MCF 10A (cell line): ENCODE data around the gene LRRK1. TPM values are rescaled to one million over a fixed set of nuclear protein-coding genes. Genes with fewer than 3 reads are reported as not detected.
A peak's percentile ranks its signal among the peaks of the same experiment; 100 is the strongest.

Experiments used
- BruUV-seq: library from RNA; stranded (reverse); fragments of 400-500 nt; replicated peaks from 2 replicates; lab custom pipeline; 2021; lab: Mats Ljungman, UMichigan
- CTCF ChIA-PET: fragments of 300-600 bp; sonication (Branson Sonifier 250); formaldehyde crosslinking; extraction: SDS; loops from one replicate; lab custom pipeline; 2021; ENCODE audit warnings: antibody characterized with exemption, inconsistent platforms; lab: Yijun Ruan, JAX
- POLR2A ChIA-PET: fragments of 300-600, 350-650 bp; sonication (Branson Sonifier 250); formaldehyde crosslinking; extraction: SDS; loops from one replicate; lab custom pipeline; 2020; ENCODE audit warnings: antibody characterized with exemption, inconsistent platforms; lab: Yijun Ruan, JAX
- DNase-seq: peaks from one replicate; pipeline ENCODE4 v3.0.0-alpha.2; 2018; ENCODE audit not compliant: unreplicated experiment
- H3K27ac Mint-ChIP-seq: one replicate; pipeline ENCODE4 v1.8.0; 2022; ENCODE audit warnings: mild to moderate bottlenecking, low read depth, mixed read lengths; ENCODE audit not compliant: unreplicated experiment
- H3K27me3 Mint-ChIP-seq: one replicate; pipeline ENCODE4 v1.8.0; 2022; ENCODE audit warnings: mixed read lengths; ENCODE audit not compliant: insufficient read depth, unreplicated experiment
- H3K36me3 Mint-ChIP-seq: one replicate; pipeline ENCODE4 v1.8.0; 2022; ENCODE audit warnings: mild to moderate bottlenecking, moderate library complexity, mixed read lengths; ENCODE audit not compliant: insufficient read depth, unreplicated experiment
- H3K4me1 Mint-ChIP-seq: one replicate; pipeline ENCODE4 v1.8.0; 2022; ENCODE audit warnings: mixed read lengths; ENCODE audit not compliant: insufficient read depth, unreplicated experiment
- H3K4me3 Mint-ChIP-seq: one replicate; pipeline ENCODE4 v1.8.0; 2022; ENCODE audit warnings: mild to moderate bottlenecking, moderate library complexity, mixed read lengths; ENCODE audit not compliant: unreplicated experiment
- H3K9me3 Mint-ChIP-seq: one replicate; pipeline ENCODE4 v1.8.0; 2022; ENCODE audit warnings: mixed read lengths; ENCODE audit not compliant: unreplicated experiment
- CTCF ChIP-seq: fragments of 200-600 bp; IDR thresholded peaks from one replicate; pipeline ENCODE4 v1.8.0; 2022; ENCODE audit warnings: antibody characterized with exemption, mild to moderate bottlenecking; ENCODE audit not compliant: unreplicated experiment
- intact Hi-C: fragments of 100-400 bp; cut with micrococcal nuclease; formaldehyde crosslinking; loops from 2 replicates; pipeline ENCODE4 v1.14.1; 2022
- total RNA-seq: library from RNA; stranded (reverse); gene quantifications from 2 replicates; pipeline ENCODE4 v1.2.3, GENCODE V29; 2022

The LRRK1 gene
- total RNA-seq, 1 experiment from 2014 or later = 15.4 TPM

DNA sequence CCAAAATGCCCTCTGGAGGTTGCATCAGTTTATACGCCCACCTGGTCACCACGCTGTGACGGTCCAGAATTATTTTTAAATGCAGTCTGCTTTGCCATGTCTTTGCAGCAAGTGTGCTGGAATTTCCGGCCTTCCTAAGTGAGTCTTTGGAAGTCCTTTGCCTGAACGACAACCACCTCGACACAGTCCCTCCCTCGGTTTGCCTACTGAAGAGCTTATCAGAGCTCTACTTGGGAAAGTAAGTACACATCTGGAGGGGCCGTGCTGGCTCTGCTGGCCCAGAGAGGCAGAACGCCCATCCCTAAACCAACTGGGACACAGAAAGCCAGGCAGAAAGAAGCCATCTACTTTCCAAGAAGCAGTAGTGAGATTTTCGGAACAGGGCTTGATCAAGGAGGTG, 101.8 kb downstream of the LRRK1 start:
- intact Hi-C loops = no loop called here
- no peak for TF ChIP-seq CTCF
- H3K4me1 Mint-ChIP-seq = no peaks in the 10 kb centered on the region
- no peak overlapping the region for H3K27ac Mint-ChIP-seq
- H3K4me3 Mint-ChIP-seq = no peak overlapping the region
- ChIA-PET POLR2A (interaction anchor here (1.0 kb wide), 1 partner anchor 49 kb away, joined by 3 read pairs; no protein-coding TSS in a partner anchor), CTCF (interaction anchor here (0.7 to 4.1 kb wide), 5 partner anchors 12 to 237 kb away, joined by 3 to 23 read pairs (median 4); no protein-coding TSS in a partner anchor)
- no peak for DNase-seq
- H3K9me3 Mint-ChIP-seq = no peaks in the 10 kb centered on the region
- no peaks in the 10 kb centered on the region for H3K27me3 Mint-ChIP-seq
- BruUV-seq = no TSS peak
- H3K36me3 Mint-ChIP-seq = peaks cover 5% of the 10 kb centered on the region

DNA sequence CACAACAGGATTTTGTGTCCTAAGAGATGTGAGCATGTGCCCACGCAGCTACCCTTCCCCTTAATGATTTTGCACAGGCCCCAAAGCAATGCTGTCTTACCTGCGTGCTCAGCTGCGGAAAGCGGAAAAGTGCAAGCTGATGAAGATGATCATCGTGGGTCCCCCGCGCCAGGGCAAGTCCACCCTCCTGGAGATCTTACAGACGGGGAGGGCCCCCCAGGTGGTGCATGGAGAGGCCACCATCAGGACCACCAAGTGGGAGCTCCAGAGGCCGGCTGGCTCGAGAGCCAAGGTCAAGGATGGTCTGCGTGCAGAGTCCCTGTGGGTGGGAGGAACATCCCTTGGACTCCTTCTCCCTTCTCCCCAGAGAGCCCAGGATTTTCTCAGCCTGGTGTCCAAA, 103.1 kb downstream of the LRRK1 start:
- Mint-ChIP-seq H3K27ac (no peak overlapping the region), H3K27me3 (no peaks in the 10 kb centered on the region), H3K36me3 (peaks cover 5% of the 10 kb centered on the region), H3K4me1 (no peaks in the 10 kb centered on the region), H3K4me3 (no peak overlapping the region), H3K9me3 (no peaks in the 10 kb centered on the region)
- POLR2A ChIA-PET = no interaction called here
- DNase-seq = no peak
- BruUV-seq = no TSS peak
- CTCF ChIA-PET = interaction anchor here (0.7 to 4.1 kb wide), 4 partner anchors 10 to 78 kb away, joined by 3 to 23 read pairs (median 6); no protein-coding TSS in a partner anchor
- intact Hi-C loops = no loop called here
- TF ChIP-seq CTCF = no peak

DNA sequence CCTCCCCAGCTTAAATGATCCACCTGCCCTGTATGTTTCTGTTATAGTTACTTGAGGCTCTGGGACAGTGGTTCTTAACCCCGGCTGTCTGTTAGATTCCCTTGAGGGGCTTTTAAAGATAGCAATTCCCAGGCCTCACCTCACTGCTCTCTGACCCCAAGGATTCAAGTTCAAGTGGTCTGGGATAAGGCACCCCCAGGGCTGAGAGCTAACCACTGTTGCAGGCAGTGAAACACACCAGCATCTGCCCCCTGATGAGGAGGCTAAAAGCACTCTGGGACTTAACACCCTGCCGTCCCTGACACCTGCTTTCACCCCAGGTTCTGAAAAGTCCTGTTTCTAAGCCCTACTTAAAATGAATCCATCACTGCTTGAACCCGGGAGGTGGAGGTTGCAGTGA, 103.7 kb downstream of the LRRK1 start:
- H3K4me3 Mint-ChIP-seq = no peak overlapping the region
- no TSS peak for BruUV-seq
- intact Hi-C loops = no loop called here
- POLR2A ChIA-PET = no interaction called here
- DNase-seq = no peak
- H3K36me3 Mint-ChIP-seq = peaks cover 3% of the 10 kb centered on the region
- CTCF ChIA-PET = interaction anchor here (0.5 to 4.1 kb wide), 4 partner anchors 11 to 1922 kb away, joined by 3 to 23 read pairs (median 6); no protein-coding TSS in a partner anchor
- H3K27me3 Mint-ChIP-seq = no peaks in the 10 kb centered on the region
- no peak overlapping the region for H3K27ac Mint-ChIP-seq
- TF ChIP-seq CTCF = no peak
- no peaks in the 10 kb centered on the region for H3K9me3 Mint-ChIP-seq
- peaks cover 4% of the 10 kb centered on the region for H3K4me1 Mint-ChIP-seq

DNA sequence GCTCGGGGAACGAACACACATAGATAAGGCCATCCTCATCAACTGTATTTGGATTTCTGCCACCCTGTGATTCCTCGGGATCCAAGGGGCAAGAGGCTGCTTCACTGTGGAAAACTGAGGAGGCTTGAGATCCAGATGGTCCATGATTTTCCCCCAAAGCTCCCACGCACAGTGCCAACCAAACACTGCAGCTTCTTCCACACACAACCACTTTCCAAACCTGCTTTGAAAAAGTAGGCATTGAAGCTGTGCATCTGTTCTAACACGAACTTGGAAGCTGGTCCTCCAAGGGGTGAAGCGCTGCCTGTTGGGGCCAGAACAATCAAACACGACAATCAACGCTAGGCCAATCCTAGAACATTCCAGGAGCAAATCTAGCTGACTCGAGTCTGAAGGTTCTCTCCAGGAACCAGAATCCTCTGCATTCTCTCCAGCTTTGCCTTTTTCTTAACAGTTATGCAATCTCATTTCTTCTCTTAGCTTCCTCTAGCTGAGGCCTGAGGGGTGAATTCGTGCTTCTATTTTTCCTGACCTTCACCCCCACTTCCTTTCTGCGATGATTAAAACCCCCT, 104.4 kb downstream of the LRRK1 start:
- POLR2A ChIA-PET = no interaction called here
- Mint-ChIP-seq H3K4me1 (peaks cover 6% of the 10 kb centered on the region), H3K27ac (peak overlapping the region; percentile 36), H3K36me3 (no peaks in the 10 kb centered on the region), H3K27me3 (no peaks in the 10 kb centered on the region), H3K9me3 (no peaks in the 10 kb centered on the region), H3K4me3 (no peak overlapping the region)
- no peak for TF ChIP-seq CTCF
- no peak for DNase-seq
- no TSS peak for BruUV-seq
- intact Hi-C loops = no loop called here
- CTCF ChIA-PET = interaction anchor here (0.5 to 4.1 kb wide), 4 partner anchors 8 to 1923 kb away, joined by 3 to 23 read pairs (median 3); no protein-coding TSS in a partner anchor
